ENCODE results near the gene IQGAP2. TPM values are rescaled to one million over a fixed set of nuclear protein-coding genes. Genes with fewer than 3 reads are reported as not detected.

Gene IQGAP2
- total RNA-seq, 1 donor from 2014 or later: 4.0 TPM

DNA sequence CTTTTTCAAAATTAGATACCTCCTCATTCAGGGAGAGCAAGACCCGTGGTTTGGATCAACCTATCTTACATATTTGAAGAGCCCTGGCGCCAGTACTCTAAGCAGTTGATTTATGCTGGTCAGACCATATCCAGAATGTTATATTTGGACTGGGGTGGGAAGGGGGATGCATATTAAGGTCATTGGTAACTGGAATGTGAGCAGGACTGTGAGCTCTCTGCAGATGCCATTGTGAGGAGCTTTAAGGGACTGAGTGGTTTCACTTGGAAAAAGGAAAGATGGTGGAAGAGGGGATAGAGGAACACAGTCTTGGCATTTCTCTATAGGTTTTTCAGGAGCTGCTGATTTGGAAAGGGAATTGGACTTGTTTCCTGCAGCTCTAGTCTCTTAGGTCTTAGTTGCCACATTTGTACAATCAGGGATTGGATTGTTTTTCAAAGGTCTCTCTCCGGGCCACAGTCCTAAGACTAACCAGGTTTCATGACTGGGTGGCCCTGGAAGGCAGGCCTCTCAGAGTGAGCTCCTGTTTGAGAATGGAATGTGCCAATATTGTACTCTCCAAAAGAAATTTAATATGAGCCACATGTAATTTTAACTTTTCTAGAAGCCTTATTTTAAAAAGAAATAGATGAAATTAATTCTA is 287.1 kb downstream of the IQGAP2 start:
- Histone ChIP-seq H3K36me3 (ENCODE audit: control insufficient read depth, insufficient read depth, low read length) (no peaks in the 10 kb centered on the region), H3K4me3 (ENCODE audit: low read depth, low read length) (no peak overlapping the region), H3K27me3 (ENCODE audit: control insufficient read depth, insufficient read depth, low read length) (no peaks in the 10 kb centered on the region)
- DNase-seq (ENCODE audit: low read depth): no peak
- TF ChIP-seq, protein P1, sequence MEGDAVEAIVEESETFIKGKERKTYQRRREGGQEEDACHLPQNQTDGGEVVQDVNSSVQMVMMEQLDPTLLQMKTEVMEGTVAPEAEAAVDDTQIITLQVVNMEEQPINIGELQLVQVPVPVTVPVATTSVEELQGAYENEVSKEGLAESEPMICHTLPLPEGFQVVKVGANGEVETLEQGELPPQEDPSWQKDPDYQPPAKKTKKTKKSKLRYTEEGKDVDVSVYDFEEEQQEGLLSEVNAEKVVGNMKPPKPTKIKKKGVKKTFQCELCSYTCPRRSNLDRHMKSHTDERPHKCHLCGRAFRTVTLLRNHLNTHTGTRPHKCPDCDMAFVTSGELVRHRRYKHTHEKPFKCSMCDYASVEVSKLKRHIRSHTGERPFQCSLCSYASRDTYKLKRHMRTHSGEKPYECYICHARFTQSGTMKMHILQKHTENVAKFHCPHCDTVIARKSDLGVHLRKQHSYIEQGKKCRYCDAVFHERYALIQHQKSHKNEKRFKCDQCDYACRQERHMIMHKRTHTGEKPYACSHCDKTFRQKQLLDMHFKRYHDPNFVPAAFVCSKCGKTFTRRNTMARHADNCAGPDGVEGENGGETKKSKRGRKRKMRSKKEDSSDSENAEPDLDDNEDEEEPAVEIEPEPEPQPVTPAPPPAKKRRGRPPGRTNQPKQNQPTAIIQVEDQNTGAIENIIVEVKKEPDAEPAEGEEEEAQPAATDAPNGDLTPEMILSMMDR (IDR thresholded peaks at IDR 0.05; ENCODE audit: insufficient read depth, low read length, poor library complexity, severe bottlenecking): no peak

DNA sequence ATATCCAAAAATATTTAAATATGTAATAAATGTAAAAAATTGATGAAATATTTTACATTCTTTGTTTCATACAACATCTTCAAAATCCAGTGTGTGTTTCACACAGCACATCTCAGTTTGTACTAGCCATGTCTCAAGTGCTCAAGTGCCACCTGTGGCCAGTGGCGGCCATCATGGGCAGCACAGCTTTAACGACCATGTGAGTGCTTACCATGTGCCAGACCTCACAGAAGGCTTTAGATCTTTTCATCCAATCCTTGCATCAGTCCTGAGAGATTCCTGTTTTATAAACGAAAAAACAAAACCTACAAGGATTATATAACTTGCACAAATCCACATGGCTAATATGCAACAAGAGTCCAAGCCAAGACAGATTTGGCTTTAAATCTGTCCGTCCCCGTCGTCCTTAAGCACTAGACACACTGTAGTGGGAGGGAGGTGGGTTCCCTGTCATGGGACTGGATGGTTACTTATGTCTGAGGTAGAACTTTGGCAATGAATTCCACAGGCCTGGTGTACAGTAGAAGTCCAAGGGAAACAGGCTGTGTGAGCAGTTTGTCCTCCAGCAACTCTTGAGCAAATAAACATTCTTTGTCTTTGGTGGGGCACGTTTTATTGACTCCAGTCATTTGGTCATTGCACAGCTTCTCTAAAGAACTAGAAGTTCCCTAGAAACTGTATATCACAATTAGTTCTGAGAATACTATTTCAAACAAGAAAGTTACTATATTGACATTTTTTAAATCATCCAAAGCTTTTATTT is 287.8 kb downstream of the IQGAP2 start:
- Histone ChIP-seq H3K4me3 (ENCODE audit: low read depth, low read length) (no peak overlapping the region), H3K36me3 (ENCODE audit: control insufficient read depth, insufficient read depth, low read length) (no peaks in the 10 kb centered on the region), H3K27me3 (ENCODE audit: control insufficient read depth, insufficient read depth, low read length) (no peaks in the 10 kb centered on the region)
- no peak for DNase-seq (ENCODE audit: low read depth)
- TF ChIP-seq, protein P1 (IDR thresholded peaks at IDR 0.05; ENCODE audit: insufficient read depth, low read length, poor library complexity, severe bottlenecking): no peak

DNA sequence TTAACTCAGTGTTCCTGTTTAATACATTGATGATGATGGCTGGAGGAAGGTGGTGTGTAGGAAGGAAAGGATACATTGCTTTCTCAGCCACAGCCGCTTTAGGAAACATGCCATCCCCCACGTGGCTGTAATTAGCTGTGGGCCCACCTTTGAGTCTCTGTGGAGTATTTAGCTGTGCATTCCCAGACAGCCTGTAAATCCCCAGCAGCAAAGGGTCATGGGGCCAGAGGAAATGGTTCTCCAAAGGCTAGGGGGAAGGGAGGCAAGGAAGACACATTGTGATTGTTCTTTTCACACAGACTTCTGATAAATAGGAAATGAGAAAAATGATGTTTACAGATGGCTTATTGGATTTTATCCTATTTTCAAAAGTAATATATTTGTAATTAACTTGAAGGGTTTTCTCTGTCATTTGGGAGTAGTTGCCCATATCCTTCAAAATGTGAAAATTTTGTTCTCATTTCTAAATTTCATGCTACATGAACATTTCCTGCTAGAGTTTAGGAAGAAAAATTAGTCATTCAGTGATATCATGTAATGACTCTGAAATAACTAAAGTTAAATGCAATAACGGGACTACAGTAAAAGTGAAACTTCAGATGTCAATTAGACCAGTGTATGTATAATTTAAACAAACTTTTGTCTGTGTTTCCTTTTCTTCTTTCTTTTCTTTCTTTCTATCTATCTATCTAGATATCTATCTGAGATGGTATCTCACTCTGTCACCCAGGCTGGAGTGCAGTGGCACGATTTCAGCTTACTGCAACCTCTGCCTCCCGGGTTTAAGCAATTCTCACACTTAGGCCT is 288.6 kb downstream of the IQGAP2 start:
- TF ChIP-seq, protein P1 (IDR thresholded peaks at IDR 0.05; ENCODE audit: insufficient read depth, low read length, poor library complexity, severe bottlenecking): no peak
- no peaks in the 10 kb centered on the region for H3K36me3 ChIP-seq (ENCODE audit: control insufficient read depth, insufficient read depth, low read length)
- DNase-seq (ENCODE audit: low read depth): peak; percentile 34
- no peaks in the 10 kb centered on the region for H3K27me3 ChIP-seq (ENCODE audit: control insufficient read depth, insufficient read depth, low read length)
- no peak overlapping the region for H3K4me3 ChIP-seq (ENCODE audit: low read depth, low read length)

DNA sequence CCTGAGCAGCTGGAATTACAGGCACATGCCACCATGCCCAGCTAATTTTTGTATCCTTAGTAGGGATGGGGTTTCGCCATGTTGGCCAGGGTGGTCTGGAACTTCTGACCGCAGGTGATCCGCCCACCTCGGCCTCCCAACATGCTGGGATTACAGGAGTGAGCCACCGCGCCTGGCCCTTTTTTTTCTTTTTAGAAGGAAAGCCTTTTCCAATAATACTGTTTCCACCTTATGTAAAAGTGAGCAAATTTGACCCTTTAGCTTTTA is 289.1 kb downstream of the IQGAP2 start:
- no peaks in the 10 kb centered on the region for H3K27me3 ChIP-seq (ENCODE audit: control insufficient read depth, insufficient read depth, low read length)
- TF ChIP-seq, protein P1 (IDR thresholded peaks at IDR 0.05; ENCODE audit: insufficient read depth, low read length, poor library complexity, severe bottlenecking): no peak
- no peak for DNase-seq (ENCODE audit: low read depth)
- H3K4me3 ChIP-seq (ENCODE audit: low read depth, low read length): no peak overlapping the region
- no peaks in the 10 kb centered on the region for H3K36me3 ChIP-seq (ENCODE audit: control insufficient read depth, insufficient read depth, low read length)

DNA sequence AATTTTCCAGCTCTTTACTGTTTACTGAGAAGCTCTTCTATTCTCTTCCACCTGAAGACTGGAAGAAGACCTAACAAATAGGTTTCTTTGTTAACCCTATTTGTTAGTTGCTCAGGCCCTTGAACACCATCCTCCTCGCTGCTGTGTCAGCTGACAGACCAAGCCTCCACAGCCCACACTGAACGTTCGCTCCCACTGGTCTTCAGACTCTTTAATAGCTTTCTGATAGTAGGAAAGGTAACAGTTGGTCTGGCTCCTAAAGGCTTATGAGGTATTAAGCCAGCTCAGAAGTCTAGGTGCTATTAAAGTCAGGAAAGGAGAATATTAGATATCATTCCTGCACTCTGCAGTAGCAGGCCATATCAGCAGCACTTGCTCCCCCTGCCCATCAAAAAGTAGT is 289.6 kb downstream of the IQGAP2 start:
- DNase-seq (ENCODE audit: low read depth): no peak
- H3K4me3 ChIP-seq (ENCODE audit: low read depth, low read length): no peak overlapping the region
- H3K36me3 ChIP-seq (ENCODE audit: control insufficient read depth, insufficient read depth, low read length): no peaks in the 10 kb centered on the region
- TF ChIP-seq, protein P1 (IDR thresholded peaks at IDR 0.05; ENCODE audit: insufficient read depth, low read length, poor library complexity, severe bottlenecking): no peak
- H3K27me3 ChIP-seq (ENCODE audit: control insufficient read depth, insufficient read depth, low read length): no peaks in the 10 kb centered on the region

Measured in kidney epithelial cell (primary cell).